HepG2 (cell line): ENCODE data around the gene KLHL21. TPM values are rescaled to one million over a fixed set of nuclear protein-coding genes. Genes with fewer than 3 reads are reported as not detected.

Experiments
- HOXA9 ChIP-seq: sonication (generic); formaldehyde crosslinking; IDR thresholded peaks from 2 replicates; pipeline ENCODE4 v1.8.1; 2022; ENCODE audit warnings: missing genetic modification reagents, mild to moderate bottlenecking, moderate library complexity, borderline replicate concordance
- MEIS1 ChIP-seq: sonication (generic); formaldehyde crosslinking; IDR thresholded peaks from 2 replicates; pipeline ENCODE4 v1.9.0; 2021; ENCODE audit warnings: mild to moderate bottlenecking, missing genetic modification reagents, moderate library complexity, borderline replicate concordance
- NFE2L1 ChIP-seq: sonication (generic); formaldehyde crosslinking; IDR thresholded peaks from 2 replicates; pipeline ENCODE4 v1.4.0; 2020; ENCODE audit warnings: missing genetic modification reagents, mild to moderate bottlenecking, borderline replicate concordance
- SCMH1 ChIP-seq: sonication (generic); formaldehyde crosslinking; IDR thresholded peaks from 2 replicates; pipeline ENCODE4 v1.9.0; 2021; ENCODE audit warnings: missing genetic modification reagents, mild to moderate bottlenecking, borderline replicate concordance
- SUZ12 ChIP-seq: fragments of 150-350 bp; IDR thresholded peaks from 2 replicates; pipeline ENCODE4 v1.6.1; 2014; ENCODE audit warnings: low read depth, low read length
- ZNF276 ChIP-seq: sonication (generic); formaldehyde crosslinking; IDR thresholded peaks from 2 replicates; pipeline ENCODE4 v1.4.0; 2020; ENCODE audit warnings: mild to moderate bottlenecking, low read depth, missing genetic modification reagents
- ZNF317 ChIP-seq: sonication (generic); formaldehyde crosslinking; IDR thresholded peaks from 2 replicates; pipeline ENCODE4 v1.5.0; 2020; ENCODE audit warnings: mild to moderate bottlenecking, missing genetic modification reagents
- ZNF512 ChIP-seq: sonication (generic); formaldehyde crosslinking; IDR thresholded peaks from 2 replicates; pipeline ENCODE4 v1.4.0; 2020; ENCODE audit warnings: mild to moderate bottlenecking, missing genetic modification reagents
- ZNF776 ChIP-seq: sonication (generic); formaldehyde crosslinking; IDR thresholded peaks from 2 replicates; pipeline ENCODE4 v1.4.0; 2020; ENCODE audit warnings: mild to moderate bottlenecking, missing genetic modification reagents
- ZNF781 ChIP-seq: sonication (generic); formaldehyde crosslinking; IDR thresholded peaks from 2 replicates; pipeline ENCODE4 v1.5.1; 2020; ENCODE audit warnings: borderline replicate concordance, mild to moderate bottlenecking, missing genetic modification reagents; ENCODE audit errors: not compliant biosample characterization
- ZNF841 ChIP-seq: sonication (generic); formaldehyde crosslinking; IDR thresholded peaks from 2 replicates; pipeline ENCODE4 v1.8.1; 2023; ENCODE audit warnings: missing genetic modification reagents, borderline replicate concordance
- ZUFSP ChIP-seq: sonication (generic); formaldehyde crosslinking; IDR thresholded peaks from 2 replicates; pipeline ENCODE4 v1.9.0; 2021; ENCODE audit warnings: missing genetic modification reagents, mild to moderate bottlenecking, borderline replicate concordance
- polyA plus RNA-seq, 8 experiments: library from polyadenylated mRNA; depleted of rRNA in 3 of 8; stranded (reverse) in 7 of 8; unstranded in 1 of 8; fragments of >200 nt; fragmentation: Illumina TruSeq in 4 of 8; extraction: Trizol in 4 of 8; gene quantifications; 2 replicates each; pipeline versions ENCODE4 v1.2.1 to v1.2.3, GENCODE V29; 2011 to 2016; ENCODE audit warnings: low read depth in 4 of 8, missing spikeins in 1 of 8, mixed read lengths in 1 of 8; ENCODE audit not compliant: insufficient read depth in 1 of 8
- total RNA-seq, 5 experiments: library from RNA; depleted of rRNA; stranded (reverse); fragments of >200 nt; fragmentation: Illumina TruSeq; extraction: Trizol; gene quantifications; 2 replicates each; pipeline ENCODE4 v1.2.3, GENCODE V29; 2016; ENCODE audit warnings: low read depth in 1 of 5
- TF ChIP-seq, protein P1 (sequence below): sonication (generic); formaldehyde crosslinking; IDR thresholded peaks from 2 replicates; pipeline ENCODE4 v1.4.0; 2020; ENCODE audit warnings: missing genetic modification reagents
- TF ChIP-seq, protein P2 (sequence below): conservative IDR thresholded peaks from 2 replicates; pipeline ENCODE4 v1.6.1; 2018; ENCODE audit warnings: missing genetic modification reagents

Gene KLHL21
- total and polyA plus RNA-seq, 2 of the 13 experiments (the other 11 are each of a cell fraction or from before 2014, with no cell fraction given) = 14.8 to 25.0 TPM

GRCh38 chr1:6624710-6625583 lies 22.3 kb upstream of the KLHL21 start, which contains the start of gene THAP3 (continued):
- TF ChIP-seq, protein P1, sequence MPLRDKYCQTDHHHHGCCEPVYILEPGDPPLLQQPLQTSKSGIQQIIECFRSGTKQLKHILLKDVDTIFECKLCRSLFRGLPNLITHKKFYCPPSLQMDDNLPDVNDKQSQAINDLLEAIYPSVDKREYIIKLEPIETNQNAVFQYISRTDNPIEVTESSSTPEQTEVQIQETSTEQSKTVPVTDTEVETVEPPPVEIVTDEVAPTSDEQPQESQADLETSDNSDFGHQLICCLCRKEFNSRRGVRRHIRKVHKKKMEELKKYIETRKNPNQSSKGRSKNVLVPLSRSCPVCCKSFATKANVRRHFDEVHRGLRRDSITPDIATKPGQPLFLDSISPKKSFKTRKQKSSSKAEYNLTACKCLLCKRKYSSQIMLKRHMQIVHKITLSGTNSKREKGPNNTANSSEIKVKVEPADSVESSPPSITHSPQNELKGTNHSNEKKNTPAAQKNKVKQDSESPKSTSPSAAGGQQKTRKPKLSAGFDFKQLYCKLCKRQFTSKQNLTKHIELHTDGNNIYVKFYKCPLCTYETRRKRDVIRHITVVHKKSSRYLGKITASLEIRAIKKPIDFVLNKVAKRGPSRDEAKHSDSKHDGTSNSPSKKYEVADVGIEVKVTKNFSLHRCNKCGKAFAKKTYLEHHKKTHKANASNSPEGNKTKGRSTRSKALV = peak; percentile 82; the same call in 1 of the 2 replicates
- 0 out of 2 replicates have a peak, but pooled peaks have one; percentile 58 for TF ChIP-seq HOXA9
- TF ChIP-seq SUZ12 = no peak
- TF ChIP-seq SCMH1 (CRISPR knock-in tag) = no peak
- no peak for TF ChIP-seq ZUFSP (CRISPR knock-in tag)
- TF ChIP-seq ZNF781 (CRISPR knock-in tag) = no peak
- TF ChIP-seq MEIS1 (CRISPR knock-in tag) = no peak; the same call in 1 of the 2 replicates
- no peak for TF ChIP-seq NFE2L1 (CRISPR knock-in tag)
- 0 out of 2 replicates have a peak, but pooled peaks have one; percentile 32 for TF ChIP-seq ZNF276
- TF ChIP-seq, protein P2, sequence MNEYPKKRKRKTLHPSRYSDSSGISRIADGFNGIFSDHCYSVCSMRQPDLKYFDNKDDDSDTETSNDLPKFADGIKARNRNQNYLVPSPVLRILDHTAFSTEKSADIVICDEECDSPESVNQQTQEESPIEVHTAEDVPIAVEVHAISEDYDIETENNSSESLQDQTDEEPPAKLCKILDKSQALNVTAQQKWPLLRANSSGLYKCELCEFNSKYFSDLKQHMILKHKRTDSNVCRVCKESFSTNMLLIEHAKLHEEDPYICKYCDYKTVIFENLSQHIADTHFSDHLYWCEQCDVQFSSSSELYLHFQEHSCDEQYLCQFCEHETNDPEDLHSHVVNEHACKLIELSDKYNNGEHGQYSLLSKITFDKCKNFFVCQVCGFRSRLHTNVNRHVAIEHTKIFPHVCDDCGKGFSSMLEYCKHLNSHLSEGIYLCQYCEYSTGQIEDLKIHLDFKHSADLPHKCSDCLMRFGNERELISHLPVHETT (CRISPR knock-in tag) = no peak
- peak; percentile 87; the same call in 1 of the 2 replicates for TF ChIP-seq ZNF776
- no peak for TF ChIP-seq ZNF317 (CRISPR knock-in tag)
- TF ChIP-seq ZNF841 (CRISPR knock-in tag) = no peak
- TF ChIP-seq ZNF512 (CRISPR knock-in tag) = no peak
